ENCODE data around the gene RAB3IL1.
A peak's percentile ranks its signal among the peaks of the same experiment; 100 is the strongest.
"Not testable (repeated sequence)": the region's sequence is repeated elsewhere in the genome, so short reads cannot be mapped to it uniquely, and the experiment has no call there.

RAB3IL1 gene

GRCh38 chr11:61882879-61883278 lies 34.5 kb downstream of the RAB3IL1 start:
- DNase-seq = no peak

- DNase-seq = not testable (repeated sequence)
Observed at GRCh38 chr11:61882267-61882666, 35.1 kb downstream of the RAB3IL1 start.

GRCh38 chr11:61881397-61881796 lies 36.0 kb downstream of the RAB3IL1 start:
- DNase-seq = no peak

DNA sequence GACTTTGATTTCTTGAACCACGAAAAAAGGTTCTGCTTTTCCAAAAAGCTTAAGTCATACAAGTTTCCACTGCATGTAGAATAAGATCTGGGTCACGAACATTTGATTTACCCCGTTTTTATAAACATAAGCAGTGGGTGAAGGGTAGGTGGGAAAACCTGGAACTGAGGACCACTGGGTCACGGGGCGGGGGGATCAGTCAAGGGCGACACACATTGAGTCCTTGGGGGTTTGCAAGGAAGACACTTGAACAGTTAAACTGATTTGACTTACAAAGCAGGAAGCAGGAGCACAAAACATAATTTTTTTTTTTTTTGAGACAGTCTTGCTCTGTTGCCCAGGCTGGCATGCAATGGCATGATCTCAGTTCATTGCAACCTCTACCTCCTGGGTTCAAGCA lies 36.9 kb downstream of the RAB3IL1 start:
- no peak for DNase-seq

- no peak for DNase-seq
Observed at GRCh38 chr11:61880031-61880430, 37.3 kb downstream of the RAB3IL1 start.

DNA sequence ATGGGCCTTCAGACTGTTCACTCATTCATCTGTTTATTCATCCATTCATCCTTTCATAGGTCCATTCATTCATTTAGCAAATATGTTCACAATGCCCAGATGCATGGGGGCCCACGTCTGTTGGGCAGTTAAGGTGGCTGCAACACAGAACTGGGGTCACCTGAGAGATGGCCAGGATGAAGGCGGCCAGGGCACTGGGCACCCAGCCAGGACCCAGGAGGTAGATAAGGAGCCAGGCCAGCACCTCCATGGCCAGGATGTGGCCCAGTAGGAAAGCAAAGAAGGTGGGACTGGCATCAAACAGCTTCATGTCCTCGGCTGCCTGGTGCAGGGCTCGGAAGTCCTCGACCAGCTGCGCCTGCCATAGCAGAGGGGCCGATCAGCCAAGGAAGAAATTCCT lies 38.2 kb downstream of the RAB3IL1 start:
- no peak for DNase-seq

DNA sequence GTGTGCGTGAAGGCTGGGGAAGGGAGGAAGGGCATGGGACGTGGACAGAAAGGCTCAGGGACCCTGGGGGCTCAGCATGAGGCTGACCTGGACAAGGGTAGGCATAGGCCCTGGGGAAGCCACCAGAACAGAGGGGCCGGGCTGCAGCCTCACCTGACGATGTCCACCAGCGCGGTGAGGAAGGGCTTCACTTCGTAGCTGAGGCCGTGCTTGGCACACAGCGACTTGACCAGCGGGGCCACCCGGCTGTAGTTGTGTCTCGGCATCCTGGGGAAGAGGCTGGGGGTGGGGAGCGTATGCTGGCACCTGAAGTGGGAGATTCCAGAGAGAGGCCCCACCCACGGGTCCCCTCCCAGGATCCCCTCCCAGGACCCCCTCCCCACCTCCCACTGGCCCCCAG lies 41.7 kb downstream of the RAB3IL1 start:
- no peak for DNase-seq

GRCh38 chr11:61874853-61875252 lies 42.5 kb downstream of the RAB3IL1 start:
- DNase-seq = no peak

DNA sequence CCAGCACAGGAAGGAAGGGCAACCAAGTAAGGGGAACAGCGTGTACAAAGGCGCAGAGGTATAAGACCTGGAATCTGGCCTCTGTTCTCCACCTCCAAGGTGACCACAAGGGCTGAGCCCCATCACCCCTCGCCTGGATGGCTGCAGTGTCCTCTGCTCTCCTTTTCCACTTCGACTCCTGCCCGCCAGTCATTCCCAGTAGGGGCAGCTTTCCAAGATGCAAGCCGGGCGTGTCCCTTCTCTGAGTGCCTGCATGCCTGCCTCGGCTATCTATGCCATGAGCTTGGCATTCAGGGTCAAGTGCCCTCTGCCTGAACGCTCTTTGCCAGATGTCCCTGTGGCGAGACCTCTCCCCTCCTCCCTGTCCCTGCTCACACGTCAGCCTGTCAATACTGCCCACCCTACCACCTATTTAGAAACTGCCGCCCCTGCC lies 43.0 kb downstream of the RAB3IL1 start:
- DNase-seq = no peak

GRCh38 chr11:61873588-61874376 lies 43.6 kb downstream of the RAB3IL1 start:
- no peak for DNase-seq

GRCh38 chr11:61872935-61873565 lies 44.3 kb downstream of the RAB3IL1 start:
- no peak for DNase-seq

DNA sequence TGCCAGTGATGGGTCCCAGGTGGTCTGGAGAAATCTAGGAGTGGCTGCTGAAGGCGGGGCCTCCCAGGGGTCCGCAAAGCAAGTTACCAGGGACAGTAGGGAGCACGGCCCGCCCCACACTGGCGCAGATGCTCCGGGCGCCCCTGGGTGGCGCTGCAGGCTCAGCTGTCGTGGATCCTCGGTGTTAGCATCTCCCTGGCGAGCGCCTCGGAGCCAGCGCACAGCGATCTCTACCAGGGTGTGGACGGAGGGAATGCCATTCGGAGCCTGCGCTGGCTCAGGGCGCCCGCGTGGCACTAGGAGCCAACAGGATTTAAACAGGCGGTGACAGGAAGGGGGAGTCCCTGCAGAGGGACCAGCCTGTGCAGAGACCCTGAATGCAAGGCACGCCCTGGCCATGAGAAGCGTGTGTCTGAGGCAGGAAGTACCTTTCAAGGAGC lies 46.2 kb downstream of the RAB3IL1 start:
- peak; percentile 33 for DNase-seq

- DNase-seq = no peak
Observed at GRCh38 chr11:61870541-61871031, 46.8 kb downstream of the RAB3IL1 start.

- DNase-seq = no peak
Observed at GRCh38 chr11:61869708-61870451, 47.5 kb downstream of the RAB3IL1 start.

- no peak for DNase-seq
Observed at GRCh38 chr11:61869429-61869707, 48.0 kb downstream of the RAB3IL1 start.

GRCh38 chr11:61868571-61869428 lies 48.6 kb downstream of the RAB3IL1 start:
- DNase-seq = no peak

DNA sequence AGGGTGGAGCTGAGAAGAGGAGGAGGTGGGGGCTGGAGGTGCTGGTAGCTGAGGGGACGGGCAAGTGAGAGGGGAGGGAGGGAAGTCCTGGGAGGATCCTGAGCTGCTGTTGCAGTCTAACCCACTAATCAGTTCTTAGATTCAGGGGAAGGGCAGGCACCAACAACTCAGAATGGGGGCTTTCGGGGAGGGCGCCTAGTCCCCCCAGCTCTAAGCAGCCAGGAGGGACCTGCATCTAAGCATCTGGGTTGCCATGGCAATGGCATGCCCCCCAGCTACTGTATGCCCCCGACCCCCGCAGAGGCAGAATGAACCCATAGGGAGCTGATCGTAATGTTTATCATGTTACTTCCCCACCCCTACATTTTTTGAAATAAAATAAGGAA lies 50.4 kb downstream of the RAB3IL1 start:
- DNase-seq = no peak

DNA sequence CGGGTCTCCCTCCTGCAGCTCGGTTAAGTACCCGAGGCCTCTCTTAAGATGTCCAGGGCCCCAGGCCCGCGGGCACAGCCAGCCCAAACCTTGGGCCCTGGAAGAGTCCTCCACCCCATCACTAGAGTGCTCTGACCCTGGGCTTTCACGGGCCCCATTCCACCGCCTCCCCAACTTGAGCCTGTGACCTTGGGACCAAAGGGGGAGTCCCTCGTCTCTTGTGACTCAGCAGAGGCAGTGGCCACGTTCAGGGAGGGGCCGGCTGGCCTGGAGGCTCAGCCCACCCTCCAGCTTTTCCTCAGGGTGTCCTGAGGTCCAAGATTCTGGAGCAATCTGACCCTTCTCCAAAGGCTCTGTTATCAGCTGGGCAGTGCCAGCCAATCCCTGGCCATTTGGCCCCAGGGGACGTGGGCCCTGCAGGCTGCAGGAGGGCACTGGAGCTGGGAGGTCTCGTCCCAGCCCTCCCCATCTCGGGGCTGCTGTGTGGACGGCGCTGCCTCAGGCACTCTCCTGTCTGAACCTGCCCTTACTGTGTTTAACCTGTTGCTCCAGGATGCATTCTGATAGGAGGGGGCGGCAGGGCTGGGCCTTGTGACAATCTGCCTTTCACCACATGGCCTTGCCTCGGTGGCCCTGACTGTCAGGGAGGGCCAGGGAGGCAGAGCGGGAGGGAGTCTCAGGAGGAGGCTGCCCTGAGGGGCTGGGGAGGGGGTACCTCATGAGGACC lies 51.0 kb downstream of the RAB3IL1 start:
- DNase-seq = no peak

DNA sequence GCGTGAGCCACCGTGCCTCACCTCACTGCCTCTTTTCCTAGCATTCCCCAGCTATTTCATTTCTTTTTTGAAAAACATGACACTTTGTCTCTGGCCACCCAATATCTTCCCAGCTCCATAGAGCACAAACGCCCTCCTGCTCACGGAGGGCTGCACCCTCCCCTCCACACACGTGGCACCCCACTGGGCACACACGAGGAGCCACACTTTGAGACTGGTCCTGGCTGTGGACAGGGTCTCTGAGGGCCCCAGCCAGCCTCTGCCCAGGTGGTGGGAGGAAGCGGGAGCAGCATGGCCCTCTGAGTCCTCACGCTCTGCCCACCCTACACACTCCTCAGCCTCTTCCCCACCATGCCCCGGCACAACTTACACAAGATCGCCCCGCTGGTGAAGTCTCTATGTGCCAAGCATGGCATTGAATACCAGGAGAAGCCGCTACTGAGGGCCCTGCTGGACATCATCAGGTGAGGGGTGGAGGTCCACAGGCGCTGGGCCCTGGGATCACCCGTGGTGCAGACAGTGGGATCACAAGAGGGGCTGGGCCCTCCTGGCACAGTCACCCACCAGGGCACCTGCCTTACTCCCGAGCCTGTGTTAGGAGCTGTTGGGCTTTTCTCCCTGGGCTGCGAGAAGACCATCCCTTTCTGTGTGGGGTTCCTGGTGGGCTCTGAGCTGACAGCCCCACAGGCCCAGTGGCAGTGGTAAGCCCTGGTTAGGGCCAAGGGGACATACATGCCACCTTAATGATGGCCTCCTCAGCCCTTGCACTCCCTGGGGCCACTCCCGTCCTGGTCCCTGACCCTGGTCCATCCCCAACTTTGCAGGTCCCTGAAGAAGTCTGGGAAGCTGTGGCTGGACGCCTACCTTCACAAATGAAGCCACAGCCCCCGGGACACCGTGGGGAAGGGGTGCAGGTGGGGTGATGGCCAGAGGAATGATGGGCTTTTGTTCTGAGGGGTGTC lies 52.3 kb downstream of the RAB3IL1 start:
- DNase-seq = no peak

- no peak for DNase-seq
Observed at GRCh38 chr11:61863548-61864081, 53.8 kb downstream of the RAB3IL1 start.

All from DMS 273 treated with DMSO at 0.1 percent for 48 hours (cell line).